Left ventricle myocardium inferior (tissue), 1 donor: ENCODE data around the gene CARM1. TPM values are rescaled to one million over a fixed set of nuclear protein-coding genes. Genes with fewer than 3 reads are reported as not detected.
"Not testable (repeated sequence)": the region's sequence is repeated elsewhere in the genome, so short reads cannot be mapped to it uniquely, and the experiment has no call there.

ENCODE experiments used
- DNase-seq: peaks from one replicate; pipeline ENCODE4 v3.0.0-alpha.2; 2020
- H3K27ac ChIP-seq: fragments of 200-600 bp; replicated peaks from 2 replicates; pipeline ENCODE4 v1.8.0; 2021
- H3K27me3 ChIP-seq: fragments of 200-600 bp; 2 replicates; pipeline ENCODE4 v1.8.0; 2021; ENCODE audit warnings: low read depth
- H3K36me3 ChIP-seq: fragments of 200-600 bp; 2 replicates; pipeline ENCODE4 v1.8.0; 2021
- H3K4me1 ChIP-seq: fragments of 200-600 bp; 2 replicates; pipeline ENCODE4 v1.8.0; 2021
- H3K4me3 ChIP-seq: fragments of 200-600 bp; 2 replicates; pipeline ENCODE4 v1.8.0; 2021; ENCODE audit warnings: mild to moderate bottlenecking, moderate library complexity
- H3K9me3 ChIP-seq: fragments of 200-600 bp; replicated peaks from 2 replicates; pipeline ENCODE4 v1.8.0; 2021
- intact Hi-C: fragments of 100-400 bp; cut with micrococcal nuclease; formaldehyde crosslinking; loops from one replicate; pipeline ENCODE4 v1.11.0; 2022
- total RNA-seq: library from RNA; stranded (reverse); fragmentation: NEBNext Ultra II Directional; extraction: Animal tissue kit (Norgen Biotek cat#: 25700); gene quantifications from one replicate; pipeline ENCODE4 v1.2.1, GENCODE V29; 2021
- TF ChIP-seq, protein P1 (sequence below): fragments of 200-600 bp; IDR thresholded peaks from 2 replicates; pipeline ENCODE4 v1.8.0; 2021; ENCODE audit warnings: antibody characterized with exemption, mild to moderate bottlenecking, borderline replicate concordance
- donor health status: DM: no; HTN: yes; CAD: no; lungs with severe emphysema.

CARM1 gene
- total RNA-seq, 1 donor from 2014 or later: 27.2 TPM

DNA sequence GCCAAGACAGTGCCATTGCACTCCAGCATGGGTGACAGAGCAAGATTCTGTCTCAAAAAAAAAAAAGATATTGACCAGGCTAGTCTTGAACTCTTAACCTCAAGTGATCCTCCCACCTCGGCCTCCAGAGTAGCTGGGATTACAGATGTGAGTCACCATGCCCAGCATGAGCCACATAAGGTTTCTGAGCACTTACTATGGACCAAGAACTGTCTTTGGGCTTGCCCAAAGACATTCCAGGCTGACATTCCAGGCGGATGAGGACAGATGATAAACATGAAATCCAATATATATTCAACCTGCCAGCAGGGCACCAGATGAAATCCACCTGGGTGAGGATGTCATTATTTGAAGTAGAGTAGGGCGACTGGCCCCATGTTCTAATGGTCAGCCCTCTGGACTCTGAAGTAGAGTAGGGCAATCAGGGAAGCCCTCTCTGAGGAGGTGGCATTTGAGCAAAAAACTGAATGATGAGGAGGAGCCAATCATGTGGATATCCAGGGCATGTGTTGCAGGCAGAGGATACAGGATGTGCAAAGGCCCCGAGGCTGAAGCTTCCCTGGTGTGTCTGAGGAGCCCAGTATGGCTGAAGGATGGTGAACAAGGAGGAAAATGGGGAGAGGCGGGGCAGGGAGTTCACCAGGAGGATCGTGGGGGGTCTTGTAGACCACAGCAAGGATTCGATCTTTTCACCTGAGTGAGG, 19.1 kb upstream of the CARM1 start:
- intact Hi-C loops: no loop called here
- TF ChIP-seq, protein P1, sequence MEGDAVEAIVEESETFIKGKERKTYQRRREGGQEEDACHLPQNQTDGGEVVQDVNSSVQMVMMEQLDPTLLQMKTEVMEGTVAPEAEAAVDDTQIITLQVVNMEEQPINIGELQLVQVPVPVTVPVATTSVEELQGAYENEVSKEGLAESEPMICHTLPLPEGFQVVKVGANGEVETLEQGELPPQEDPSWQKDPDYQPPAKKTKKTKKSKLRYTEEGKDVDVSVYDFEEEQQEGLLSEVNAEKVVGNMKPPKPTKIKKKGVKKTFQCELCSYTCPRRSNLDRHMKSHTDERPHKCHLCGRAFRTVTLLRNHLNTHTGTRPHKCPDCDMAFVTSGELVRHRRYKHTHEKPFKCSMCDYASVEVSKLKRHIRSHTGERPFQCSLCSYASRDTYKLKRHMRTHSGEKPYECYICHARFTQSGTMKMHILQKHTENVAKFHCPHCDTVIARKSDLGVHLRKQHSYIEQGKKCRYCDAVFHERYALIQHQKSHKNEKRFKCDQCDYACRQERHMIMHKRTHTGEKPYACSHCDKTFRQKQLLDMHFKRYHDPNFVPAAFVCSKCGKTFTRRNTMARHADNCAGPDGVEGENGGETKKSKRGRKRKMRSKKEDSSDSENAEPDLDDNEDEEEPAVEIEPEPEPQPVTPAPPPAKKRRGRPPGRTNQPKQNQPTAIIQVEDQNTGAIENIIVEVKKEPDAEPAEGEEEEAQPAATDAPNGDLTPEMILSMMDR: no peak
- H3K36me3 ChIP-seq: no peaks in the 10 kb centered on the region
- H3K27me3 ChIP-seq: peaks cover 24% of the 10 kb centered on the region
- no peak overlapping the region for H3K27ac ChIP-seq
- peaks cover 3% of the 10 kb centered on the region for H3K9me3 ChIP-seq
- no peak for DNase-seq
- H3K4me3 ChIP-seq: no peak overlapping the region
- H3K4me1 ChIP-seq: no peaks in the 10 kb centered on the region

DNA sequence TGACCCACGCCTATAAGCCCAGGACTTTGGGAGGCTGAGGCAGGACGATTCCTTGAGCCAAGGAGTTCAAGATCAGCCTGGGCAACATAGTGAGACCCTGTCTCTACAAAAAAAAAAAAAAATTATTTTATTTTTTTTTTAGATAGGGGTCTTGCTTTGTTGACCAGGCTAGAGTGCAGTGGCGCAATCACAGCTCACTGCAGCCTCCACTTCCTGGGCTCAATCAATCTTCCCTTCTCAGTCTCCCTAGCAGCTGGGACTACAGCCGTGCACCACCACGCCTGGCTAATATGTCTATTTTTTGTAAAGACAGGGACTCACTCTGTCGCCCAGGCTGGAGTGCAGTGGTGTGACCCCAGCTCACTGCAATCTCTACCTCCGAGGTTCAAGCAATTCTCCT, 18.4 kb upstream of the CARM1 start:
- Histone ChIP-seq H3K4me3 (no peak overlapping the region), H3K9me3 (no peaks in the 10 kb centered on the region), H3K27ac (no peak overlapping the region), H3K27me3 (peaks cover 24% of the 10 kb centered on the region), H3K36me3 (no peaks in the 10 kb centered on the region), H3K4me1 (no peaks in the 10 kb centered on the region)
- intact Hi-C loops: no loop called here
- TF ChIP-seq, protein P1: no peak
- DNase-seq: no peak

DNA sequence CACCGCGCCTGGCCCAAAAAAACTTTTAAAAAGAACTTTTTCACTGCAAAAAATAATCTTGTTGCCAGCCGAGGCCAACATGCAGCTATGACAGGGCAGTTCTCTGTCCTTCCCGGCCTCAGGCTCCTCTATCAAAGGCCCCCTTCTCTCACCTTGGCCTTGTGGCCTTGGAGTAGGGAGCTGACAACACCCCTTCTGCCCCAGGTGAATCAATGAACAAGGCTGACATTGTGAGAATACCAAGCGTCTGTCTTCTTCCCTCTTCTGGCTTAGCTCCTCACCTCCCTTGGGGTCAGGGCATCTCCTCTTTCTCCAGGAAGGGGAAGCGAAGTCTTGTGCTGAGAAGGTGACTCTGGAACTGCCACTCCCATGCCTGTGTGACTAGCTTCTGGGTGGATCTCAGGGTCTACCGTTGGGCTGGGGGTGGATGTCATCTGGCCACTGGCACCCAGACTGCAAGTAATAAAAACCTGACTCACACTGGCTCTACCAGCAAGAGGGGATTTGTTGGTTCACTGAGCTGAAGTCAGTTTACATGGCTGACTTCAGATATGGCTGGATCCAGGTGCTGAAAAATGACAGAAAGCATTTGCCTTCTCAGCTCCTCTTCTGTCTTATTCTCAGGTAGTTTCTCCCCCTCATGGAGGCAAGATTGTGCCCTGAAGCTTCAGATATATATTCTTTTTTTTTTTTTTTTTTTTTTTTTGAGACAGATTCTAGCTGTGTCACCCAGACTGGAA, 16.8 kb upstream of the CARM1 start:
- H3K9me3 ChIP-seq: no peaks in the 10 kb centered on the region
- H3K27me3 ChIP-seq: peaks cover 14% of the 10 kb centered on the region
- H3K4me3 ChIP-seq: no peak overlapping the region
- no peaks in the 10 kb centered on the region for H3K4me1 ChIP-seq
- no peaks in the 10 kb centered on the region for H3K36me3 ChIP-seq
- no peak overlapping the region for H3K27ac ChIP-seq
- DNase-seq: no peak
- TF ChIP-seq, protein P1: no peak
- intact Hi-C loops: no loop called here

DNA sequence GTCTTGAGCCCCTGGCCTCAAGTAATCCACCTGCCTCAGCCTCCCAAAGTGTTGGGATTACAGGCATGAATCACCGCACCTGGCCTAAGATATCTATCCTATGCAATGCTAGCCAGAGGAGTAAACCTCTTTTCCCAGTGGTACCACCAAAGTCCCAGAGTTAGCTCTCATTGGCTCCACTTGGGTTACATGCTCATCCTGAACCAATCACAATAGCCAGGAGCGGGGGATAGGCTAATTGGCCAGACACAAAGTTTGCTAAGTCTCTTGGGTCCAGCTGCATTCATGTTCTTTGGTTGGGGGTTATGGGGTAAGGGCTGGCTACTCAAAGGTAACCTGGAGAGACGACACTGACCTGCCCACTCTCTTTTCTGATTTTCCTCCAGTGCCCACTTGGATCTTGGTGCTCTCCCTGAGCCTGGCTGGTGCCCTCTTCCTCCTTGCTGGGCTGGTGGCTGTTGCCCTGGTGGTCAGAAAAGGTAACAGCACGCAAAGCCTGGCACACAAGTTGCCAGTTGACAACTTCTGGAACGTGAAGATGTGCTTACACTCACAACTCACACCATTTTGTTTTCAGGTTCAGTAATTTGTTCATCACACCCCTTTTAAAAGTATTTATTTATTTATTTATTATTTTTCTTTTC, 15.4 kb upstream of the CARM1 start:
- no peaks in the 10 kb centered on the region for H3K9me3 ChIP-seq
- no peak overlapping the region for H3K4me3 ChIP-seq
- no peaks in the 10 kb centered on the region for H3K4me1 ChIP-seq
- H3K27ac ChIP-seq: no peak overlapping the region
- TF ChIP-seq, protein P1: peak; percentile 46
- intact Hi-C loops: no loop called here
- no peak for DNase-seq
- H3K36me3 ChIP-seq: no peaks in the 10 kb centered on the region
- no peaks in the 10 kb centered on the region for H3K27me3 ChIP-seq

DNA sequence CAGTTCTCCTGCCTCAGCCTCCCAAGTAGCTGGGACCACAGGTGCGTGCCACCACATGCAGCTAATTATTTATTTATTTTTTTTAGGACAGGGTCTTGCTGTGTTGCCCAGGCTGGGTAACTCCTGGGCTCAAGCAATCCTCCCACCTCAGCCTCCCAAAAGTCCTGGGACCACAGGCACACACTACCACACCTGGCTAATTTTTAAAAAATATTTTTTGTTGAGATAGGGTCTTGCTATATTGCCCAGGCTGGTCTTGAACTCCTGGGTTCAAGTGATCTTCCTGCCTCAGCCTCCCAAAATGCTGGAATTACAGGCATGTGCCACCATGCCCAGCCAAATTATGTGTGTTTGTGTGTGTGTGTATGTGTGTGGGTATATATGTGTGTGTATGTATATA, 14.5 kb upstream of the CARM1 start:
- DNase-seq, H3K27me3 ChIP-seq, H3K4me3 ChIP-seq, H3K36me3 ChIP-seq, intact Hi-C loops, H3K27ac ChIP-seq, H3K4me1 ChIP-seq, H3K9me3 ChIP-seq: not testable (repeated sequence)
